ENCODE results near the gene PHACTR1.

PHACTR1 gene

GRCh38 chr6:13072686-13073347 lies 356.2 kb downstream of the PHACTR1 start:
- DNase-seq (ENCODE audit: low spot score): no peak

- no peak for DNase-seq (ENCODE audit: low spot score)
Measured at GRCh38 chr6:13074415-13075140, 358.0 kb downstream of the PHACTR1 start.

- no peak for DNase-seq (ENCODE audit: low spot score)
Measured at GRCh38 chr6:13075141-13075845, 358.7 kb downstream of the PHACTR1 start.

- DNase-seq (ENCODE audit: low spot score): no peak
Measured at GRCh38 chr6:13076575-13076974, 360.0 kb downstream of the PHACTR1 start.

GRCh38 chr6:13077117-13077516 lies 360.6 kb downstream of the PHACTR1 start:
- no peak for DNase-seq (ENCODE audit: low spot score)

- no peak for DNase-seq (ENCODE audit: low spot score)
Measured at GRCh38 chr6:13079096-13079723, 362.6 kb downstream of the PHACTR1 start.

- DNase-seq (ENCODE audit: low spot score): no peak
Measured at GRCh38 chr6:13080462-13081188, 364.1 kb downstream of the PHACTR1 start.

GRCh38 chr6:13081189-13081563 lies 364.6 kb downstream of the PHACTR1 start:
- DNase-seq (ENCODE audit: low spot score): no peak

- peak; percentile 36 for DNase-seq (ENCODE audit: low spot score)
Measured at GRCh38 chr6:13089296-13089994, 372.9 kb downstream of the PHACTR1 start.

GRCh38 chr6:13091192-13091591 lies 374.6 kb downstream of the PHACTR1 start:
- no peak for DNase-seq (ENCODE audit: low spot score)

GRCh38 chr6:13094781-13095425 lies 378.3 kb downstream of the PHACTR1 start:
- no peak for DNase-seq (ENCODE audit: low spot score)

GRCh38 chr6:13096084-13096483 lies 379.5 kb downstream of the PHACTR1 start:
- DNase-seq (ENCODE audit: low spot score): no peak

- DNase-seq (ENCODE audit: low spot score): no peak
Measured at GRCh38 chr6:13097454-13097853, 380.9 kb downstream of the PHACTR1 start.

GRCh38 chr6:13098006-13098405 lies 381.4 kb downstream of the PHACTR1 start:
- DNase-seq (ENCODE audit: low spot score): no peak

- DNase-seq (ENCODE audit: low spot score): no peak
Measured at GRCh38 chr6:13098793-13099570, 382.4 kb downstream of the PHACTR1 start.

- no peak for DNase-seq (ENCODE audit: low spot score)
Measured at GRCh38 chr6:13099771-13100170, 383.2 kb downstream of the PHACTR1 start.

GRCh38 chr6:13101409-13101808 lies 384.8 kb downstream of the PHACTR1 start:
- DNase-seq (ENCODE audit: low spot score): no peak

- DNase-seq (ENCODE audit: low spot score): no peak
Measured at GRCh38 chr6:13101985-13102384, 385.4 kb downstream of the PHACTR1 start.

- DNase-seq (ENCODE audit: low spot score): no peak
Measured at GRCh38 chr6:13103169-13103568, 386.6 kb downstream of the PHACTR1 start.

- no peak for DNase-seq (ENCODE audit: low spot score)
Measured at GRCh38 chr6:13105139-13105538, 388.6 kb downstream of the PHACTR1 start.

All from AG20443 (cell line).